Measurements from ENCODE around the gene ATF7IP2.

GRCh38 chr16:10338426-10338825 is 47.4 kb upstream of the ATF7IP2 start:
- TF ChIP-seq POLR2AphosphoS5 (IDR thresholded peaks at IDR 0.05; ENCODE audit: low read depth, low read length) = no peak
- no peak for TF ChIP-seq EZH2 (IDR thresholded peaks at IDR 0.05)
- TF ChIP-seq POLR2A (IDR thresholded peaks at IDR 0.05; ENCODE audit: borderline replicate concordance, extremely low read depth, insufficient read depth, insufficient read length) = no peak
- TF ChIP-seq, protein P1, sequence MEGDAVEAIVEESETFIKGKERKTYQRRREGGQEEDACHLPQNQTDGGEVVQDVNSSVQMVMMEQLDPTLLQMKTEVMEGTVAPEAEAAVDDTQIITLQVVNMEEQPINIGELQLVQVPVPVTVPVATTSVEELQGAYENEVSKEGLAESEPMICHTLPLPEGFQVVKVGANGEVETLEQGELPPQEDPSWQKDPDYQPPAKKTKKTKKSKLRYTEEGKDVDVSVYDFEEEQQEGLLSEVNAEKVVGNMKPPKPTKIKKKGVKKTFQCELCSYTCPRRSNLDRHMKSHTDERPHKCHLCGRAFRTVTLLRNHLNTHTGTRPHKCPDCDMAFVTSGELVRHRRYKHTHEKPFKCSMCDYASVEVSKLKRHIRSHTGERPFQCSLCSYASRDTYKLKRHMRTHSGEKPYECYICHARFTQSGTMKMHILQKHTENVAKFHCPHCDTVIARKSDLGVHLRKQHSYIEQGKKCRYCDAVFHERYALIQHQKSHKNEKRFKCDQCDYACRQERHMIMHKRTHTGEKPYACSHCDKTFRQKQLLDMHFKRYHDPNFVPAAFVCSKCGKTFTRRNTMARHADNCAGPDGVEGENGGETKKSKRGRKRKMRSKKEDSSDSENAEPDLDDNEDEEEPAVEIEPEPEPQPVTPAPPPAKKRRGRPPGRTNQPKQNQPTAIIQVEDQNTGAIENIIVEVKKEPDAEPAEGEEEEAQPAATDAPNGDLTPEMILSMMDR (IDR thresholded peaks at IDR 0.05 in 2 of 3, conservative IDR thresholded peaks at IDR 0.05 in 1 of 3; ENCODE audit: borderline replicate concordance in 1 of 3, insufficient read depth in 1 of 3, low read depth in 2 of 3, low read length in 2 of 3) = no peak
- TF ChIP-seq CBX3 (IDR thresholded peaks at IDR 0.05; ENCODE audit: low read depth) = no peak
- no peak for TF ChIP-seq YY1 (IDR thresholded peaks at IDR 0.05; ENCODE audit: extremely low read depth, insufficient replicate concordance, low read depth, low read length)
- TF ChIP-seq, protein P2, sequence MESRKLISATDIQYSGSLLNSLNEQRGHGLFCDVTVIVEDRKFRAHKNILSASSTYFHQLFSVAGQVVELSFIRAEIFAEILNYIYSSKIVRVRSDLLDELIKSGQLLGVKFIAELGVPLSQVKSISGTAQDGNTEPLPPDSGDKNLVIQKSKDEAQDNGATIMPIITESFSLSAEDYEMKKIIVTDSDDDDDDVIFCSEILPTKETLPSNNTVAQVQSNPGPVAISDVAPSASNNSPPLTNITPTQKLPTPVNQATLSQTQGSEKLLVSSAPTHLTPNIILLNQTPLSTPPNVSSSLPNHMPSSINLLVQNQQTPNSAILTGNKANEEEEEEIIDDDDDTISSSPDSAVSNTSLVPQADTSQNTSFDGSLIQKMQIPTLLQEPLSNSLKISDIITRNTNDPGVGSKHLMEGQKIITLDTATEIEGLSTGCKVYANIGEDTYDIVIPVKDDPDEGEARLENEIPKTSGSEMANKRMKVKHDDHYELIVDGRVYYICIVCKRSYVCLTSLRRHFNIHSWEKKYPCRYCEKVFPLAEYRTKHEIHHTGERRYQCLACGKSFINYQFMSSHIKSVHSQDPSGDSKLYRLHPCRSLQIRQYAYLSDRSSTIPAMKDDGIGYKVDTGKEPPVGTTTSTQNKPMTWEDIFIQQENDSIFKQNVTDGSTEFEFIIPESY (IDR thresholded peaks at IDR 0.05; ENCODE audit: extremely low read depth, insufficient replicate concordance, low read length) = no peak
- no peak for TF ChIP-seq SIN3A (IDR thresholded peaks at IDR 0.05; ENCODE audit: low read depth)
- TF ChIP-seq, protein P3, sequence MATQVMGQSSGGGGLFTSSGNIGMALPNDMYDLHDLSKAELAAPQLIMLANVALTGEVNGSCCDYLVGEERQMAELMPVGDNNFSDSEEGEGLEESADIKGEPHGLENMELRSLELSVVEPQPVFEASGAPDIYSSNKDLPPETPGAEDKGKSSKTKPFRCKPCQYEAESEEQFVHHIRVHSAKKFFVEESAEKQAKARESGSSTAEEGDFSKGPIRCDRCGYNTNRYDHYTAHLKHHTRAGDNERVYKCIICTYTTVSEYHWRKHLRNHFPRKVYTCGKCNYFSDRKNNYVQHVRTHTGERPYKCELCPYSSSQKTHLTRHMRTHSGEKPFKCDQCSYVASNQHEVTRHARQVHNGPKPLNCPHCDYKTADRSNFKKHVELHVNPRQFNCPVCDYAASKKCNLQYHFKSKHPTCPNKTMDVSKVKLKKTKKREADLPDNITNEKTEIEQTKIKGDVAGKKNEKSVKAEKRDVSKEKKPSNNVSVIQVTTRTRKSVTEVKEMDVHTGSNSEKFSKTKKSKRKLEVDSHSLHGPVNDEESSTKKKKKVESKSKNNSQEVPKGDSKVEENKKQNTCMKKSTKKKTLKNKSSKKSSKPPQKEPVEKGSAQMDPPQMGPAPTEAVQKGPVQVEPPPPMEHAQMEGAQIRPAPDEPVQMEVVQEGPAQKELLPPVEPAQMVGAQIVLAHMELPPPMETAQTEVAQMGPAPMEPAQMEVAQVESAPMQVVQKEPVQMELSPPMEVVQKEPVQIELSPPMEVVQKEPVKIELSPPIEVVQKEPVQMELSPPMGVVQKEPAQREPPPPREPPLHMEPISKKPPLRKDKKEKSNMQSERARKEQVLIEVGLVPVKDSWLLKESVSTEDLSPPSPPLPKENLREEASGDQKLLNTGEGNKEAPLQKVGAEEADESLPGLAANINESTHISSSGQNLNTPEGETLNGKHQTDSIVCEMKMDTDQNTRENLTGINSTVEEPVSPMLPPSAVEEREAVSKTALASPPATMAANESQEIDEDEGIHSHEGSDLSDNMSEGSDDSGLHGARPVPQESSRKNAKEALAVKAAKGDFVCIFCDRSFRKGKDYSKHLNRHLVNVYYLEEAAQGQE (IDR thresholded peaks at IDR 0.05; ENCODE audit: low read depth) = no peak
- no peak for TF ChIP-seq RAD21 (IDR thresholded peaks at IDR 0.05; ENCODE audit: low read depth)
- TF ChIP-seq EZH2phosphoT487 (IDR thresholded peaks at IDR 0.05; ENCODE audit: borderline replicate concordance) = no peak
